HG02759 (cell line): ENCODE measurements around the gene CYFIP1.
"Not testable (repeated sequence)": the region's sequence is repeated elsewhere in the genome, so short reads cannot be mapped to it uniquely, and the experiment has no call there.

ENCODE experiments used
- ATAC-seq: cut with Tn5 transposase; IDR thresholded peaks from one replicate; pipeline ENCODE4 v1.9.1; 2021; ENCODE audit warnings: mild to moderate bottlenecking, moderate library complexity; ENCODE audit not compliant: unreplicated experiment

The CYFIP1 gene

DNA sequence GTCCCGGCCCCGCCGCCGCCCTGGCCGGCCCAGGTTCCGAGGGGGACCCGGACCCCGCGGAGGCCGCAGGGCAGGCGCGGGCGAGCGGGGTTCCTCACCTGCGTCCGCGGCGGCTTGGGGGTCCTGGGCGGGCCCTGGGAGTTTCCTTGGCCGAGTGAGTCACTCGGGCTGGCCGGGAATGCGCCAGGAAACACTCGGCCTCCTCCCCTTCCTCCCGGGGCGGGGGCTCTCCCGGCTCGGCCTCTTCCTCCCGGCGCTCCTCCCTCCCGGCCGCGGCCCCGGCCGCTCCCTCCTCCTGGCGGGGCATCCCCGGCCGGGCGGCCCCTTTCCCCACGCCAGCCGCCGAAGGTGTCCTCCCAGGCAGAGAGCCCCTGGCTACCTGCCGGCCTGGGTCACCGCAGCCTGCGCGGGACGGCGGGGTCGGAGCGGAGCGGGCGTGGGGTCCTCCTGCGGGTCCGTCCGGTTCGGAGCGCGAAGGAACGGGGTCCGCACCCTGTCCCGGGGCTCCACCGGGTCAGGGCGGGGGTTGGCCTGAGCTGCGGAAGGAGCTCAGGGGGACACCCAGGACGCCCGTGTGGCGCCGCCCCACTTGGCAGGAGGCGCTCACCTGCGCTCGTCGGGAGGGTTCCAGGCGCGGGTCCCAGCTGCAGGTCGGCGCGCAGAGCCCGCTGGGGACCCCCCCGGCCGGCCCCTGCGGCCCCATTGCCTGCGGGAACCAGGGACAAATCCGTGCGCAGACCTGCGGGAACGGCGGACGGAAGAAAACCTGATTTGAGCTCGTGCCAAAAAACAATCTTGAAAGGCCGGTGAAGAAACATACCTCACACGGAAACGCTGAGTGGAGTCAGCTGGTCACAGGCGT is at the start of gene CYFIP1:
Gene CYFIP1, minus strand, starts transcription at position 180 of the 862 bp plus-strand sequence. CDS start 33,083 bp downstream, outside the sequence.
- ATAC-seq = peak; percentile 77

DNA sequence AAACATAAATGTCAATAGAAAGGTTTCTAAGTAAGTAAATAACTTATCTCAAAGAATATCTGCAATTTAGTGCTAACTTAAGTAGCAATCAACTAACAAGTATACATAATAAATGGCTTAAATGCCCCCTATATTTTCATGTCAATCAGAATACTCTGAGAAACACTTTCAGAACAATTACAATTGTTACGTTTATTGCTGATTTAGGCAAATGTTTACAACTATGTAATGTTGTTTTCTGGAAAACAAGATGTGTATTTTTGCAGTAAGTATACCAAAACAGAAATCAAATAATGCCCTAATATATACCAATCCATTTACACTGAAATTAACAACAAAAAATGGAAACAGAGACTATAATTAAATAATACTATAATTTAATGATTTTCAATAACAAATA is 46.0 kb upstream of the CYFIP1 start:
- ATAC-seq = no peak

DNA sequence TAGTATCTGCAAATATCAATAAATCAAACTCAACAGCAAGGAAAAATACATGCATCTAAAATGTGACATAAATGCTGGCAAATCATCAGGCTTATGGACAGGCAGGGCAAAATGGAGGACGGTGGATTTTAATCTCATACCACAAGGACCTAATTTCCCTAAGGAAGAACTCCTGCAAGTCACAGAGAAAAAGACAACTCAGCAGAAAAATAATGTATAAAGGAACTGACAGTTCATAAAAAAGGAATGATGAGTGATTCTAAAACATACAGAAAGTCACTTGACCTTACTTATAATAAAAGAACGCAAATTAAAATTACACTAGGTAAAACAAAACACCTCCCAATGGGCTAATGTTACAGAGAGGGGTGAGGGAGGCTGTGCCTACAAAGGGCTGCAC is 42.0 kb upstream of the CYFIP1 start:
- ATAC-seq = no peak

DNA sequence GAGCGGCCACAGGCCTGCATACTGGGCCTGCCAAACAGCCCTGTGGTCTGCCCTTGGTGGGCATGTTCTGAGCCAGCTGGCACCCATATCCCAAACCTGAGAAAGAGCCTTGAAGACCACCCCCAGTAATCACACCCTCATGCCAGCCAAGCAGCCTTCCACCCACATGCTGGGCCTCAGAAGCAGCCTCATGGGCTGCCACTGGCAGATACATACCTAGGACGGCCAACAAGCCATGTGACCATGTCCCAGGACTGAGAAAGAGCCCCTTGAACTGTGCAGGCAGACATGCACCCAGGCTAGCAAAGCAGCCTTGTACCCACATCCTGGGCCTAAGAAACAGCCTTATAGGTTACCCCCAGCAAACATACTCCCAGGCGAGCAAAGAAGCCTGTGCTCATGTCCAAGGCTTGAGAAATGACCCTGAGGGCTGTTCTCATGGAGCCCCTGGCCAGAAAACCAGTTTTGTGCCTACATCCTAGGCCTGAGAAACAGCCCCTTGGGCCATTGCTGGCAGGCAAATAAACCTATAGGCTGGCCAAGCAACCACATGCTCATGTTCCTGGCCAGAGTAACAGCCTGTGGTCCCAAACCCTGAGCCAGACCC is 34.3 kb upstream of the CYFIP1 start:
- no peak for ATAC-seq

DNA sequence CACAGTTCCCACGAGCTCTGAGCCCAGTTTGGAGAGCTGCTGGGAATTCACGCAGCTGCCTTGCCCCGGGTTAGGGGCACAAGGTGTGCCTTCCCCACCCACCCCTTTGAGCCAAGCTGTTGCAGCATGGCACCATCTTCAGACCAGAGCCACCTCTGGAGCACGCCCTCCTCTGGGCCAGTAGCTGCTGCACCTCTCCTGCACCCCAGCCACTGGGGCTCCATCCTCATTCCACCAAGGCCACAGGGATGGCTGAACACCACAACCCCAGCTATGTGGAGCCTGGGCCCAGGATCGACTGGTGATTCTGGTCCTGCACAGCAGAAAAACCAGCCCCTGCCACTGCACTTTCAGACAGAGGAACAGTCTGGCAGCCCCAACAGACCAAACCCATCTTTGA is 33.5 kb upstream of the CYFIP1 start:
- no peak for ATAC-seq

DNA sequence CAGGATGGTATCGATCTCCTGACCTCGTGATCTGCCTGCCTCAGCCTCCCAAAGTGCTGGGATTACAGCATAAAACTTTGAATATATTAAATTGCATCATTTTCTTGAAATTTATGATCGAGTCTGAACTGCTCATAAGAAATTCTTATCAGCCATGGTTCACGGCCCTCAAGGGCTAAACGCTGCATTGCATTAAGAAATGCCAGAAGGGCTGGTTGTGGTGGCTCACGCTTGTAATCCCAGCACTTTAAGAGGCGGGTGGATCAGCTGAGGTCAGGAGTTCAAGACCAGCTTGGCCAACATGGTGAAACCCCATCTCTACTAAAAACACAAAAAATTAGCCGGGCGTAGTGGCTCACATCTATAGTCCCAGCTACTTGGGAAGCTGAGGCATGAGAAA is 32.4 kb upstream of the CYFIP1 start:
- not testable (repeated sequence) for ATAC-seq

DNA sequence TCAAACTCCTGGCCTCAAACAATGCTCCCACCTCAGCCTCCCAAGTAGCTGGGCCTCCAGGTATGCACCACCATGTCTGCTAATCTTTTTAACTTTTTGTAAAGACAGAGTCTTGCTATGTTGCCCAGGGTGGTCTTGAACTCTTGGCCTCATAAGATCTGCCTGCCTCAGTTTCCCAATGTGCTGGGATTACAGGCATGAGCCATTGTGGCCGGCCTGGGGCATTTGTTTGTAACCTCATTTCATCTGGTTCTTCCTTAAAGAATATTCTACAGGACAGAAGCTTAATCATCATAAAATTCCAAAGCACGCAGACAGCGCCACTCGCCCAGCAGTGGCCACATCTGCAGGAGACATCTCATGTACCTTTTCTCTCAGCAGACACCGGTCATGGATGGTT is 23.6 kb upstream of the CYFIP1 start:
- ATAC-seq = no peak

DNA sequence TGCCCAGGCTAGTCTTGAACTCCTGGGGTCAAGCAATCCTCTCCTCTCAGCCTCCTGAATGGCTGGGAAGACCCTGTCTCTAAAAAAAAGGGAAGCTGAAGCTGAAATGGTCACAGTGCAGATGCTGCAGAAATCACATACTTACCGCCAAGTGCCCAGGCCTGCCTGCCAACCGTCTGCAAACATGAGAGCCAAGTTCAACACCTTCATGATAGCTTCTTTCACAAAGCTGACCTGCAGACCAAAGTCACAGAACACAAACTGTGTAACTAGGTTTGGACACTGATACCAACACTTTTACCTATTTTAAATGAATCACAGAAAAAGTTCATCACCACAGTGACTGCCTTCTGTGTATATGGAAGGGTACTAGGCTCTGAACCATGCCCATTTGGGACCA is 22.8 kb upstream of the CYFIP1 start:
- no peak for ATAC-seq

DNA sequence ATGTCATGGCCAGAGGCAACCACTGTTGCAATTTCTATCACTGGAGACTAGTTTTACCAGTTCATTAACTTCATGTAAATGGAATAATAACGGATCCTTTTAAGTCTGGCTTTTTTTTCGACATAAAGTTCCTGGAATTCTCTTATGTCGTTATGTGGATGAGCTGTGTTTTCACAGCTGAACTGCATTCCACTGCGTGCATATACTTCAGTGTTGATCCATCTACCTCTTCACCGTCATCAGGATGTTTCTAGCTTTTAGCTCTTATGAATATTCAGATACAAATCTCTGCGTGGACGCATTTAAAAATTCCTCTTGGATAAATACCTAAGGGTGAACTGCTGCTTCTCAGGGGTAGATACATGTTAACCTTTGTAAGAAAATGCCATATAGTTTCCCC is 15.6 kb upstream of the CYFIP1 start:
- no peak for ATAC-seq

DNA sequence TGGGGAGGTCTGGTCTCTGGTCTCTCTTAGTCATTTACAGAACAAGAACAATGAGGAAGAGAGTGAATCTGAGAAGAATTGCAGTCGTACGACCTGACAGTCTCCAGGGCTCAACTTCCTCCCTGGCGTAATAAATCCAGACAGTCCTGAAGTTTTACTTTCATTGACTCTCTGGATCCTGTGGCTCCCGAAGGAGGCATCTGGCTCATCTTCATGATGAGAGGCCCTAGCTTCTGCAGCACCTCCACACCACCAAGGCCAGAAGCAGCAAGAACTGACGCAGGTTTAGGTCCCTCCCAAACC is 11.8 kb upstream of the CYFIP1 start:
- no peak for ATAC-seq

DNA sequence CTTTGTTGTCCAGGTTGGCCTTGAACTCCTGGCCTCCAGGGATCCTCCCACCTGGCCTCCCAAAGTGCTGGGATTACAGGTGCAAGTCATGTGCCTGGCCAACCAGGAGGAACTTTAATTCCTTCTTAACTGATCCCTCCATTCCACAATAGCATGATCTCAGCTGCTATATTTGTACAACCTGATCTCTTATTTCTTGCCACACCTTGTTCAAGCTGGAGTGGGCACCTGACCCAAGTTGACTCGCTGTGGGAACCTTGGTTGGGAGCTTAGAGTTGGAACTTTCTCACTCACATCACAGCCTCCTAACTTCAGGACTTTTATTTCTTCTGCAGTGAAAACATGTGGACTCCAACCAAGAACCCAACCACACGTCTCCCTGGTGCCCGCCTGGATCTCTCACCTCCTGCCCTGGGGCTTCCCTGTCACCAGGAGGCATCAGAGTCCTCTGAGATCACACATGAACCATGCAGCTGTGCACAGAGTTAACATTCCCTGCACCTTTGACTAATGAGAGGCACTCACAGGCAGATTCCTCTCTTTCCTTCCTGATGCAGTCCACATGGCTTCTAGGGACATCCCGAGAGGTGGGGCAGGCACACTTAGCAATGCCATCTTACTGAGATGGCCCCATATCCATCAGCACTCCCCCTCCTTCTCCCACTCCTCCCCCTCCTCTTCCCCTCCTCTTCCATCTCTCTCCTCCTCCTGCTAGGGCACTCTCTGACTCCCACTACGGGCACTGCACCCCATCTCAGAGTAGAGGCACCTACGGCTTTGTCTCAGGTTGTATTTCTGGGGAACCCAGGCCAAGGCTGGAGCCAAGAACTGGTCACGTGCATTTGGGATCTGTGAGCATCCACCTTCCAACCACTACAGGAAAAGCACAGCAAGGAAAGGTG is 9.7 kb upstream of the CYFIP1 start:
- ATAC-seq = no peak

DNA sequence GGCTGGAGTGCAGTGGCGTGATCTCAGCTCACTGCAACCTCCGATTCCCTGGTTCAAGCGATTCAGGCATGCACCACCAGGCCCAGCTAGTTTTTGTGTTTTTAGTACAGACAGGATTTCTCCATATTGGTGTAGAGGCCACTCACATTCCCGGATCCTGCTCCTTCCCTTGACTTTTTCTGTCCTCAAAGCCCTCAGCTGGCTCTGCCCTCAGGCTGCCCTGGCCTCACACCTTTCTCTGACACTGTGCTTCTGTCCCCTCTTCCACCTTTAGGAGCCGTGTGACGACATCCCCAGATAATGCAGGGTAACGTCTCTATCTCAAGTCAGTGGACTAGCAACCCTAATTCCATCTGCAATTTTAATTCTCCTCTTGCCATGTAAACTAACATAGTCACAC is 8.6 kb upstream of the CYFIP1 start:
- no peak for ATAC-seq

DNA sequence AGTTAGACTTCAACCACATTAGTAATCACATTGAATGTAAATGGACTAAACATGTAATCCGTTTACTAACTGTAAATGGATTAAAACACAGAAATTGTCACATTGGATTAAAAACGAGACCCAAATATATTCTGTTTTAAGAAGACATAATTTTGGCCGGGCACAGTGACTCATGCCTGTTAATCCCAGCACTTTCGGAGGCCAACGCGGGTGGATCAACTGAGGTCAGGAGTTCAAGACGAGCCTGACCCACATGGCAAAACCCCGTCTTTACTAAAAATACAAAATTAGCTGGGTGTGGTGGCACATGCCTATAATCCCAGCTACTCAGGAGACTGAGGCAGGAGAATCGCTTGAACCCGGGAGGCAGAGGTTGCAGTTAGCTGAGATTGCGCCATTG is 1.8 kb upstream of the CYFIP1 start:
- ATAC-seq = not testable (repeated sequence)

DNA sequence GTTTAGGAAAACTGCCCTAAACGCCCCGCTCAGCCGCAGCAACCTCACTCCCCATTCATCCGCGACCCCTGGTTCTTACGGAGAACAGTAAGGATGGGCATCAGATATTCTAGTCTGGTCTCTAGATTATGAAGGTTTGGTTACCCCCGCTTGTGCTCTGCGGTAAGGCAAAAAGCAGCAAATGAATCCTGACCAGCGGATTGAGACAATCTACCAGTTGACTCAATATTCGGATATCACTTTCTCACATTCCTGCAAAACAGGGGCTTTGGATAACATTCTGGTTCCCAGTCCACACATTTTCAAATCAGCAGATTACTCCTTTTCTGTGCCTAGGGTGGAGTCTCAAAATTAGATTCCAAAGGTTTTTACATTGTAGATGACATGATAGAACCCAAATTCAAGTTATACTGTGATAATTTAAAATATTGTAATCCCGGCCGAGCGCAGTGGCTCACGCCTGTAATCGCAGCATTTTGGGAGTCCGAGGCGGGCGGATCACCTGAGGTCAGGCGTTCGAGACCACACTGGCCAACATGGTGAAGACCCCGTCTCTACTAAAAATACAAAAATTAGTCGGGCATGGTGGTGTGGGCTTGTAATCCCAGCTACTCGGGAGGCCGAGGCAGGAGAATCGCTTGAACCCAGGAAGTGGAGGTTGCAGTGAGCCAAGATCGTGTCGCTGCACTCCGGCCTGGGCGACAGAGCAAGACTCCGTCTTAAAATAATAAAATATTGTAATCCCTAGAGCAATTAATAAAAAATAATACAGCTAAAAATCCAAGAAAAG is 1.1 kb upstream of the CYFIP1 start:
- no peak for ATAC-seq

DNA sequence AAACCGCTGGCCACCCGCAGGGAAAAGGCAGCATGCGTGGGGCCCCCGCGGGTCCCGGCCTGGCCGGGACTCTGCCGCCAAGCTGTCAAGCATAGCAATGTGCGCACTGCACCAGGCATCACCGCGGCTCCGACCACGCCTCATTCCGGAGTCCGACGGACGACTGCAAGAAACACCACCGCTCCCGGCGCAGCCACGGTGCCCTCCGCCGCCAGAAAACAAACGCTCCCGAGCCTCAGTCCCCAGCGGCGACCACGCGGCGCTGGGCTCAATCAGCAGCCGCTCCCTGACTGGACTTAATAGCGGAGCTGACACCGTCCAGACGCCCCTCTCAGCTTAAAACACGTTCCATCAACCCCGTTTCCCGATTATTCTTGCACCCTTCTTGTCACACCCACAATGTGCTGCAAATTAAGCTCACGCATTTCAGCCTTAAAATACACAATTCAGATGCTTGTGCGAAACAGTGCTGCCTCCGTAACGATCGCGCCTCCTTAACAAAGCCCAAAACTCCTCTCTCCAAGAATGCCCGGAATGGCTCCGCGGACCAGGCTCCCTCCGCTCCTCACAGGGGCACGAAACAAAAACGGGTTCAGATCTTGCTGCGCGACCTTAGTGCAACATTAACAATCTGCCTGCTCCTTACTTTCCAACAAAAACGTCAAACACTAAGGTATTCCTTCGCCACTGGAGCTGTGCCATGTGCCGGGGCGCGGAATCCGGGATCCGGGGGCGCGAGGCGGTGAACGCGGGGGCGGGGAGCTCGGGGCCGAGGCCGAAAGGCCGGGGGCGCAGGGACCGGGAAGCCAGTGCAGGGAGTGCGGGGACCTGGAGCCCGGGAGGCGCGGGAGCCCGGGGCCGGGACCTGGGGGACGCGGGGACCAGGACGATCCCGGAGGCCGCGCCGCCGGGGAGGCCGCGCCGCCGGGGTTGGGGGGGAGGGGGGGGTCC is 655 bp downstream of the CYFIP1 start:
- peak; percentile 59 for ATAC-seq

DNA sequence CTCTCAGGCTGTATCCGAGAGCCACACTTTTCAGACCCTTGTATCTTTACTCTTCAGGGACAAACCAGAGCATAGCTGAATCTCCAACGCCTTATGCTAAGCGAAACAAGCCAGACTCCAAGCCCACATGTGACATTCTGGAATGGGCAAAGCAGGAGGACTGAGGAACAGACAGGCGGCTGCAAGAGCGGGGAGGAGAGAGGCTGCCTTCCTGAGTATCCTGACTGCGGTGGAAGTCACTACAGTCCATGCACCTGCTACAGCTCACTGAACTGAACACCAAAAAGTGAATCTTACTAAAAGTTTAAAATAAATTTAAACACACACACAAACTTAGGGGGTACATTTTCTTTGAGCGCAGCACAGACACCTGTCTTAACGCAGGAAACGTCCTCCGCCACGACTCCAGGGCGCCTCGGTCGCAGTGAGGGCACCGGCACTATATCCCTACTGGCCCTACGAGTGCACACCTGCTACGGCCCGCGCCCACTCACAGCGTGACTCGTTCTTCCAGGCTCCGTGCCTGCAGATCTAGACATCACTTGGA is 1.4 kb downstream of the CYFIP1 start:
- ATAC-seq = peak; percentile 32

DNA sequence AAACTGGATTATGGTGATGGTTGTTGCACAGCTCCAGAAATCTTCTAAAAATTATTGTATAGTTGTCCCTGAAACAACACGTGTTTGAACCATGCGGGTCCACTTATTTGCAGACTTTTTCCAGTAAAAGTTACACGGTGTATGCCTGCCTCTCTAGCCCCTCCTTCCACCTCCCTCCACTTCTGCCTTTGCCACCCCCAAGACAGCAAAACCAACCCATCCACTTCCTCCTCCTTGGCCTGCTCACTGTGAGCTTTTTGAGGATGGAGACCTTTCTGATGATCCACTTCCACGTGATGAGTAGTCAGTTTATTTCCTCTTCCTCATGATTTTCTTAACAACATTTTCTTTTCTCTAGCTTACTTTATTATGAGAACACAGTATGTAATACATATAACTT is 5.4 kb downstream of the CYFIP1 start:
- no peak for ATAC-seq

DNA sequence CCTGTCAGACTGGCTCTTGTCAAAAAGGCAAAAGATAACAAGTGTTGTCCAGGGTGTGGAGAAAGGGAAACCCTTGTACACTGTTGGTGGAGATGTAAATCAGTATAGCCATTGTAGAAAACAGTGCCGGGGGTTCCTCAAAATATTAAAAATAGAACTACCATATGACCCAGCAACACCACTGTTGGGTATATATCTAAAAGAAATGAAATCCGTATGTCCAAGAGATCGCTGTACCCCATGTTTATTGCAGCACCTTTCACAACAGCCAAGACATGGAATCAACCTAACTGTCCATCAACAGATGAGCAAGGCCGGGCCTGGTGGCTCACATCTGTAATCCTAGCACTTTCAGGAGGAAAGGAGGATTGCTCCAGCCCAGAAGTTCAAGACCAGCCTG is 6.2 kb downstream of the CYFIP1 start:
- ATAC-seq = no peak

DNA sequence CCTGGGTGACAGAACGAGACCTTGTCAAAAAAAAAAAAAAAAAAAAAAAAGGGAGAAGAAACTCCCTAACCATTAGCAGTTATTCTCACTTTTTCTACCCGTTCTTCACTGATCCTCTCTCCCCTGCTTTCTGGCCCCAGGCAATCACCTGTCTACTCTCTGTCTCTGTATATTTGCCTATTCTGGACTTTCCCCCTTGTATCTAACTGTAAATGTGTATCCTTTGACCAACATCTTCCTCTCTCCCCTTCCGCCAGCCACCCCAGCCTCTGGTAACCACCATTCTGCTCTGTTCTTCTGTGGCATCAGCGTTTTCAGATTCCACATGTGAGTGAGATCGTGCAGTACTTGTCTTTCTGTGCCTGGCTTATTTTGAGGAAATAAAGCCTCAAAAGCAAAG is 6.9 kb downstream of the CYFIP1 start:
- peak; percentile 45 for ATAC-seq
